Activated T-cell treated with anti-CD3 and anti-CD28 coated beads, Interleukin-2, amount 50 U/mL, for 1 hour (primary cell): ENCODE results near the gene MAPK1.
"Not testable (repeated sequence)": the region's sequence is repeated elsewhere in the genome, so short reads cannot be mapped to it uniquely, and the experiment has no call there.

Experiments used
- DNase-seq: peaks from one replicate; pipeline ENCODE4 v3.0.0-alpha.2; 2020

MAPK1 gene

GRCh38 chr22:21817497-21817853 lies 50.0 kb downstream of the MAPK1 start:
- not testable (repeated sequence) for DNase-seq

DNA sequence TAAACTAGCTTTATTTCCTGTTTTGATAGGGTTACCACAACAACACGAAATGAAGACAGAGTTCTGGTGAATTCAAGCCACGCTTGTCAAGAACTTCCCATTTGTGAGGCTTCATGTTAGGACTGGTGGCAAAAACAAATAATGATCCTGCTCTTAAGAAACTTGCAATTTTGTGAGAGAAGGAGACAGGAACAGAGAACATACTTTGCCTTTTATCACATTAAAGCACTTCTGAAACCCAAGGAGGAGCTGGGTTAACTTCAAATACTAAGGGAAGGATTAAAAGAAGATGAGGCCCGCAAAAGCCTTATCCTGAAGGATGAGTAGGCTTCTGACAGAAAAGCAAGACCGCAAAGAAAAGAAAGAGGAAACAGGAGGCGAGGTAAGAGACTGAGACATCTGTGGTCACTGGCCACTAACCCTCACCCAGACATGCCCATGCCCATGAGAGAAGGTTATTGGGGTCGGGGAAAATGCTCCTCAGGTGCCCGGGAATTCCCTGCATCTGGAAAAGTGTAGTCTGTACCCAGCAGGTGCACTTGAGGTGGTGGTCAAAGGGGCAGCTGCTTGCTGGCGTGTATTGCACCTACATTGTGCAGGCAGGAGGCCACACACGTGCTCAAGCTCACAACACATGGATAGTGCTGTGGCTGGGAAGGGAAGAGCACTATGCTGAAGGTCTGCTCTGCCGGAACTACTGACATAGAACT lies 50.5 kb downstream of the MAPK1 start:
- peak; percentile 32 for DNase-seq

DNA sequence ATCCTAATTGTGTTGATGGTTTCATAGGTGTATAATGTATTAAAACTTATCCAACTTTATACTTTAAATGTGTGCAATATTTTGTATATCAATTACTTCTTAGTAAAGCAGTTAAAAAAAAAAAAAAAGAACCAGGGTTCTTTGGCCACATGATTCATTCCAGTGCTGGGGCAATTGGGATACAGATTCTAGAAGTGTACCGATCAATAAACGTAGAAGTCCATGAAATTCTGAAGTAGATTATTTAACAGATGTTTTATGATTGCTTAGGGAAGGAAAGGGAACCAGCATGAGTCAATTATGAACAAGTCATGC lies 51.0 kb downstream of the MAPK1 start:
- no peak for DNase-seq

DNA sequence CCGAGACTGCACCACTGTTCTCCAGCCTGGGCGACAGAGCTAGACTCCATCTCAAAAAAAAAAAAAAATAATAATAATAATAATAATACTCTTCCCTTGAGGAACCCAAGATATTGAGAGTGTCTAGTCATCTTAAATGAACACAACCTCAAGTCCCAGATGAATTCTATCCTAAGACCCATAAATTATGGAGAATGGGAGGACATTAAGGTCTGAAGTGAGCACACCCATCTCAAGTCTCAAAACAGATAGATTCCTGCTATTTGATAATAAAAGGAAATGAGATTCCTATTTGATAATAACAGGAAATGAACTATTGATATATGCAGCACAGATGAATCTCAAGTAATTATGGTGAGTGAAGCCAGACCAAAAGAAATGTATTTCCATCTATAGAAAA lies 51.5 kb downstream of the MAPK1 start:
- no peak for DNase-seq

GRCh38 chr22:21815357-21815756 lies 52.1 kb downstream of the MAPK1 start:
- no peak for DNase-seq

DNA sequence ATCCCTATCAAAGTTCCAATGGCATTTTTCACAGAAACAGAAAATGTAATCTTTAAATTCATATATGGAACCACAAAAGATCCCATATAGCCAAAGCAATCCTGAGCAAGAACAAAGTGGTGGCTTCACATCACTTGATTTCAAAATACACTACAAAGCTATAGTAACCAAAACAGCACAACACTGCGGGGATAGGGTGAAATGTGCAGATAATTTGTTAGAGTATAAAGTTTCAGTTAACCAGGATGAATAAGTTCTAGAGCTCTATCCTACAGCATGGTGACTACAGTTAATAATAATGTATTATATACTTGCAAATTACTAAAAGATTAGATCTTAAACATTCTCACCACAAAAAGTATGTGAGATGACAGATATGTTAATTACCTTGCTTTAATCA lies 55.5 kb downstream of the MAPK1 start:
- DNase-seq = no peak

DNA sequence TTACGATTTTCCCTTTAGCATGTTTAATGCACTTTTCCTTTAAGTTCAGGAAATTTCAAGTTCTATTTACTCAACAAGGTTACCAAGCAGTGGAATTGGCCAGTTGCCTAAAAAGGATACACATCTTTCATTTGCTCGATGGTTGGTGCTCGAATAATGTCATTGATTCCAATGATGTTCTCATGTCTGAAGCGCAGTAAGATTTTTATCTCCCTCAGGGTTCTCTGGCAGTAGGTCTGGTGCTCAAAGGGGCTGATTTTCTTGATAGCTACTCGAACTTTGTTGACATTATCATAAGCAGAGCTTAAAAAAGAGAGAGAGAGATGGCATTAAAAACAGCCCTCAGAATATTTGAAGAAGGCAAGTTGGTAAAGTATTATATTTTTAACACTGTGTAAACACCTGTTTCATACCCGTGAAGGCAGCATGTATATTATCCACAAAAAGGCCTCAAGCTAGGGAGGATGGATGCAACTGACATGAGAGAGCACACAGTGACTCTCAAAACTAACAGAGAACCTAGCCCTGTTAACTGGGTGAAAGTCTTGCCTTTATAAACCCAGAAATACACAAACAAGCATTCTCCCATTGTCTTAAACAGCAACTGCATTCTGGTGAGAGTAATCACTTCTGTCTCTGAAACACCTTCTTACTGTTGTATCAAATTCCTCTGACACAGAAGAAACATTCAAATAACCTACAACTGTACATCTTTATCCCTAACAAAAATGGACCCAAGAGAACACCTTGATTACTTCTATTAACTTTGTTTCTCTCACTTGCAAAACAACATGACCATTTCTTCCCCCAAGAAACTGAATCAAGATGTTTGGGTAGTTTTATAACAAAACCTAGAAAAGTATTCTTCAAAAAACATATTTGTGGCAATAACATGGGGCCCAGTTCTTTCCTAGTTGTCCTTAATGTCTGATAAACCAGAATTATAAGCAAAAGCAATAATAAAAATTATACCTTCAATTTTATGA lies 59.6 kb downstream of the MAPK1 start:
- DNase-seq = no peak

DNA sequence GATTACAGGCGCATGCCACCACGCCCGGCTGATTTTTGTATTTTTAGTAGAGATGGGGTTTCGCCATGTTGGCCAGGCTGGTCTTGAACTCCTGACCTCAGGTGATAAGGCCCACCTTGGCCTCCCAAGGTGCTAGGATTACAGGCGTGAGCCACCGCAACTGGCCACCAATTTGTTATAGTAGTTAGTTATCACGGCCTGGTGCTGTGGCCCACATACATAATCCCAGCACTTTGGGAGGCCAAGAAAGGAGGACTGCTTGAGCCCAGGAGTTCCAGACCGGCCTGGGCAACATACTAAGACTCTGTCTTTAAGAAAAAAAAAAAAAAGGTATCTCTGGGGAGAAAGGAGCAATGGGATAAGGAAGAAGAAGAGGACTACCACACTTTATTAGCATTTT lies 62.1 kb downstream of the MAPK1 start:
- not testable (repeated sequence) for DNase-seq

GRCh38 chr22:21803811-21804249 lies 63.6 kb downstream of the MAPK1 start:
- DNase-seq = no peak

DNA sequence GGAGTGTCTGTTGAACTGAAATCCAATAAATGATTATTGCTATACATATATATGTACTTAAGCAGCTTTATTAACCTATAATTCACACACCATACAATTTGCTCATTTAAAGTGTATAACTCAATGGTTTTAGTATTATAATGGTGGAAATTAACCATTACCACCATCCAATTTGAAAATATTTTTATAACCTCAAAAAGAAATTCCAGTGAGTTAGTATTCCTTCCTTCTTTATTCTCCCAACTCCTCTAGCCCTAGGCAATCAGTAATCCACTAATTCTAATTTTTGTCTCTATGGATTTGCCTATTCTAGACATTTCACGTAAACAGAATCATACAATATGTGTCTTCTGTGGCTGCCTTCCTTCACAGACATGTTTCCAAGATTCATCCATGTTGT lies 64.8 kb downstream of the MAPK1 start:
- DNase-seq = no peak

GRCh38 chr22:21802056-21802455 lies 65.4 kb downstream of the MAPK1 start:
- no peak for DNase-seq

GRCh38 chr22:21801304-21801644 lies 66.2 kb downstream of the MAPK1 start:
- DNase-seq = not testable (repeated sequence)

DNA sequence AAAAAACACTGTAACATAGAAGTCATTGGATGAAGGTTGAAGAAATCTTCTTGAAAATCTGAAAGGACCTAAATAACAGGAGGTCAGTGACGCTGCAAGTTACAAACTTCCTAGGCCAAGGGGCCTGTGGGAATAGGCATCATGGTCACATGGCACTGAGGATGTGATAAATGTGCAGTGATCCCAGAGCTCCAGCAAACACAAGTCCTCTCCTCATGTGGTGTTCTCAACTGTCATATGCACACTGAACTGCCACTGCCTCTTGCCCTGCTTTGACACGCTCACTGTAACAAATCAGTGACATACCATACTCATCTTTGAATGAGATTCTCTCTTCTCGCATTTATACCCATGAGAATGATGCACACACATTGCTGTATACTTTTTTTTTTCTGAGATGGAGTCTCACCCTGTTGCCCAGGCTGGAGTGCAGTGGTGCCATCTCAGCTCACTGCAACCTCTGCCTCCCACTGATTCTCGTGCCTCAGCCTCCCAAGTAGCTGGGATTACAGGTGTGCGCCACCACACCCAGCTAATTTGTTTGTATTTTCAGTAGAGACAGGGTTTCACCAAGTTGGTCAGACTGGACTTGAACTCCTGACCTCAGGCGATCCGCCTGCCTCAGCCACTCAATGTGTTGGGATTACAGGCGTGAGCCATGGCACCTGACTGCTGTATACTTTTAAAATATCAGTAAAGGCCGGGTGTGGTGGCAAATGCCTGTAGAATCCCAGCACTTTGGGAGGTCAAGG lies 66.7 kb downstream of the MAPK1 start:
- no peak for DNase-seq

- no peak for DNase-seq
Observed at GRCh38 chr22:21797444-21798221, 69.8 kb downstream of the MAPK1 start.

DNA sequence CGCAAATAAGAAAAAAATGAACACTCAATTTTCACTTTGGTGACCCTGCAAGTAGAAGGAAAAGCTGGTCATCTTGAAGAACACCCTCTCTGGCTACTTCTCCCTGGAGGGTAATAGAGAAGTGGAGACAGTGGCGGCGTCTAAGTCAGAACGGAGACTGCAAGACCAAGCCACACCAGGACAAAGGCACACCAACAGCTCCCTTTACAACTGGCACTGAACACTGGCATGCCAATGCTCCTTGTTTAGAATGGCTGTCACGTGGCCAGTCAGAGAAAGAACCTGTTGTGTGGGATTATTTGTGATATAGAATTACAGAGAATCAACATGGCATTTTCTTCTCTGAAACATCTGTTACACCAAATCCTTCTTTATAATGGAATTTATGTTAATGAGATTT lies 70.6 kb downstream of the MAPK1 start:
- DNase-seq = no peak

DNA sequence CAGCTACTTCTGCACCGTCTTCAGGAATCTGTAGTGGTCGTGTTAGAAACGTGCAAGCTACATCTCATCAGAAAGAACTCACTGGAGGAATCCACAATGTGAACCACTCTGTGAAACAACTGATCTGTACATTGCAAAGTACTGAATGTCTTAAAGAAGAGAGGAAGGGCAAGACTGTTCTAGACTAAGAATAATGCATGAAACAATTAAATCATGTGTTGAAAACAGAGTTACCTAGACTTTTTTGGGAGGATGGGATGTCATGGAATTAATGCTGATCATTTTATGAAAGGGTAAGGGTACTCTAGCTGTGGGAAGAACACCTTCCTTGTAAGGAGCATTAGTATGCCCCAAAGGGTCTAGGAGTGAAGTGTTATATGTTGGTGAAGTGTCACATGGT lies 71.2 kb downstream of the MAPK1 start:
- no peak for DNase-seq

GRCh38 chr22:21793716-21794115 lies 73.7 kb downstream of the MAPK1 start:
- not testable (repeated sequence) for DNase-seq

GRCh38 chr22:21791635-21792625 lies 75.5 kb downstream of the MAPK1 start:
- DNase-seq = no peak

DNA sequence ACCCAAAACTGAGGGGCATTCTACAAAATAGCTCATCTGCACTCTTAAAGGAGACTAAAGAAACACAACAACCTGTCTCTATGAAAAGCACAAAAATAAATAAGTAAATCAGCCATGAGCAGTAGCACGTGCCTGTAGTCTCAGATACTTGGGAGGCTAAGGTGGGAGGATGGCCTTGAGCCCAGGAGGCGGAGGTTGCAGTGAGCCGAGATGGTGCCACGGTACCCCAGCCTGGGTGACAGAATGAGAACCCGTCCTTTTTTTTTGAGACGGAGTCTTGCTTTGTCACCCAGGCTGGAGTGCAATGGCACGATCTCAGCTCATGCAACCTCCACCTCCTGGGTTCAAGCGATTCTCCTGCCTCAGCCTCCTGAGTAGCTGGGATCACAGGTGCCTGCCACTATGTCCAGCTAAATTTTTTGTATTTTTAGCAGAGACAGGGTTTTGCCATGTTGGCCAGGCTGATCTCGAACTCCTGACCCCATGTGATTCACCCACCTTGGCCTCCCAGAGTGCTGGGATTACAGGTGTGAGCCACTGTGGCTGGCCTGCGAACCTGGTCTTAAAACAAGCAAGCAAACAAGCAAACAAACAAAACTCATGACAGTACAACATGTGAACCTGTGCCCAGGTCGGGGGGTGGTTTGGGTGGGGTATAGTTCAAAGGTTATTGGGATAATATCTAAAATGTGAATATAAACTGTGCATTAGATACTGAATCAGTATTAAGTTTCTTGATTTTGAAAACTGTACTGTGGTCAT lies 76.4 kb downstream of the MAPK1 start:
- DNase-seq = not testable (repeated sequence)

DNA sequence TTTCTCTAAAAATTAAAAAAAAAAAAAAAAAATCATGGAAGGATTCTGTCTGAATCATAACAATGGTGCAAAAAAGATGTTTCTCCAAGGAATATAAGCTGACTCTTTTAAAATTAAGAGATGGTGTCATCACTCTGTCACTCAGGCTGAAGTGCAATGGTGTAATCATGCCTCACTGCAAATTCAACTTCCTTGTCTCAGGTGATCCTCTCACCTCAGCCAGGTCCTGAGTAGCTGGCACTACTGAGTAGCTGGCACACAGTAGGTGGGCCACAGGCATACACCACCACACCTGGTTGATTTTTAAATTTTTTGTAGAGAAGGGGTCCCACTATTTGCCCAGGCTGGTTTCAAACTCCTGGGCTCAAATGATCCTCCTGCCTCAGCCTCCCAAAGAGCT lies 77.1 kb downstream of the MAPK1 start:
- DNase-seq = no peak

GRCh38 chr22:21787565-21787964 lies 79.9 kb downstream of the MAPK1 start:
- not testable (repeated sequence) for DNase-seq
